Measurements from ENCODE around the gene IL18R1.

DNA sequence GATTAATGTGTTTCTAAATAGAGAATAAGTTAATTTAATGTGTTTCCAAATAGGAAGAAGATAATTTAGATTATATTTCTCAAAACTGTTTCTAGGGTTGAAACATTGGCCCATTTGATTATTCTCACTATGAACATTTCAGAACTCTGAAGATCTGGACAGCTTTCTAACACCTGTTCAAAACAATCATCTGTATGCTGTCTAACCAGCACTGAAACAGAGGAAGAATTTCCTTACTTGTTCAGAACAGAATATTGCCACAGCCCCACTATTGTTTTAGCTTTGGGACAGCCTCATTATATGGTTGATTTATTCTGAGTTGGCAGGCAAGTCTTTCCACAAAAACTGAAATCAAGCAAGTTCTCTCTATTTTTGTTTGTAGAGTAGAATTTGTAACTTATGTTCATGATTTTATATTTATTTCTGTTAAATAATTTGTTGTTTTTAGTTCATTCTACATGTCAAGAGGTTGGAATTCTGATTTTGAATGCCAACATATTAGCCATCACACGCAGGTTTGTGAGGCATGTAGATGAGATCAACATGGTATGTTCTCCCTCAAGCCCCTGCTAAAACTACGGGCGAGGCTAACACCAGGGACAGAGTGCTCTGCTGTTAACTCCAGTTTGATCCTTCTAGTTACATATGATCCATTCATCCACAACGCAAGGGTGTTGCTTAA is 78.5 kb downstream of the IL18R1 start:
- TF ChIP-seq, protein P1, sequence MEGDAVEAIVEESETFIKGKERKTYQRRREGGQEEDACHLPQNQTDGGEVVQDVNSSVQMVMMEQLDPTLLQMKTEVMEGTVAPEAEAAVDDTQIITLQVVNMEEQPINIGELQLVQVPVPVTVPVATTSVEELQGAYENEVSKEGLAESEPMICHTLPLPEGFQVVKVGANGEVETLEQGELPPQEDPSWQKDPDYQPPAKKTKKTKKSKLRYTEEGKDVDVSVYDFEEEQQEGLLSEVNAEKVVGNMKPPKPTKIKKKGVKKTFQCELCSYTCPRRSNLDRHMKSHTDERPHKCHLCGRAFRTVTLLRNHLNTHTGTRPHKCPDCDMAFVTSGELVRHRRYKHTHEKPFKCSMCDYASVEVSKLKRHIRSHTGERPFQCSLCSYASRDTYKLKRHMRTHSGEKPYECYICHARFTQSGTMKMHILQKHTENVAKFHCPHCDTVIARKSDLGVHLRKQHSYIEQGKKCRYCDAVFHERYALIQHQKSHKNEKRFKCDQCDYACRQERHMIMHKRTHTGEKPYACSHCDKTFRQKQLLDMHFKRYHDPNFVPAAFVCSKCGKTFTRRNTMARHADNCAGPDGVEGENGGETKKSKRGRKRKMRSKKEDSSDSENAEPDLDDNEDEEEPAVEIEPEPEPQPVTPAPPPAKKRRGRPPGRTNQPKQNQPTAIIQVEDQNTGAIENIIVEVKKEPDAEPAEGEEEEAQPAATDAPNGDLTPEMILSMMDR (IDR thresholded peaks at IDR 0.05), result no peak
- no peak for TF ChIP-seq POLR2AphosphoS5 (IDR thresholded peaks at IDR 0.05; ENCODE audit: insufficient read depth in 1 of 2, low read depth in 1 of 2)
- no peak for TF ChIP-seq POLR2A (IDR thresholded peaks at IDR 0.05)
